HG03378 (cell line): ENCODE measurements around the gene RPL3.

Experiments used
- ATAC-seq: cut with Tn5 transposase; IDR thresholded peaks from one replicate; pipeline ENCODE4 v1.9.1; 2021; ENCODE audit warnings: mild to moderate bottlenecking, moderate library complexity; ENCODE audit not compliant: unreplicated experiment

The RPL3 gene

DNA sequence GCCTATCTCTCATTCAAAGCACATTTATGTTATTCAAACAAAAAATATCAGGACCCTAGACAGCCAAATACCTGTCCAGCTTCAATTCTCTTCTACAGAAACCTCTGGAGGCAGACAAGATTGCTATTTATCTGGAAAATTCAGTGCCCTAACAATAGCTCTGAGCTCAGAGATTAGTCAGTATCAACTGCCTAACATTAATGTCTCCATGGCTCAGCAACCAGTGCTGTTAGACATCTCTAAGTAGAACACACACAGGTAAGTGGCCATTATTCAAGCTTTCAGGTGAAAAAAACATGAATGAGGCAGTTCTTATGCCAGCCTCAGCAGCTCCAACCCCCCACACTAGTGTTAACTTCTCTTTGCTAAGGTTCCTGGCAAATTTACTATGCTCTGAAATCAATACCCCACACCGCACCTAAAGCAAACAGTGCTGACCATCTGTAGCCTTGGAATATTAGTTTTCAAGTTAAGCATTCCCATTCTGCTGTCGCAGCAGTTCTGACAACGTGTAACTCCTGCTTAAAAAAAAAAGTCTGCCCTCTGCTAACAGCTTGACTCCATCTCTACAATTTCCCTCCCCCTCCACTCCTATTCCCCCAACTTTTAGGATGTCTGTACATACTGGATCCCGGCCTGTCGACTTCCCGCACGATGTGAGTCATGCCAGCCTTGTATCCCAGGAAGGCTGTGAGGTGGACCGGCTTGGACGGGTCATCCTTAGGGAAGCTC is 1.5 kb downstream of the RPL3 start:
- ATAC-seq: no peak

DNA sequence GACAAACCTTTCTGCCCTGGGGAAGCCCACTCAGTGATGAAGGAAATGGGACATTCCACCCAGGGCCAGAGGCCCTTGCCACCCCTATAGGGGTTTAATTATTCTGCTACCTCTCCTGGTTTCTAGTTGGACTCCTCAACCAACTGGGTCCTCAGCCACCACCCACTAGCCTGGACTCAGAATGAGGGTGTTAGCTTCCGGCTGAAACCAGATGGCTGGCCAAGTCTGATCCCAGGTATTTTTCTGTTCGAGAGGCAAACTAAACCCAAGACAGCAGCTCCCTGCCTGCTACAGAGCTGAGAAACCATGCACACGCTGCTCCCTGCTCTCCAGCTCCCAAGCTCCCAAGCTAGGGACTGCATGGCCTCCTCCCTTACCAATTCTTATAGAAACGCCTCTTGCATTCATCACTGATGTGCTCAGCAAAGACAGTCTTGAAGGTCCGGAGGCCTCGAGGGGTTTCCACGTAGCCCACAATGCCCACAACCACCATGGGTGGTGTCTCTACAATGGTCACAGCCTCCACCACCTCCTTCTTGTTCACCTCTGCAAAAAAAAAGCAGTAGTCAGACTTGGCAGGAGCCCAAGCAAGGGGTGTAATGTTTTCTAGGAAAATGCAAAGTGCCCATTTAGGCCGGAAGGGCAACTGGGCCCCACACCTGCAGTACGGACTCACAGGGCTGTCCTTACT is 2.2 kb downstream of the RPL3 start:
- no peak for ATAC-seq

DNA sequence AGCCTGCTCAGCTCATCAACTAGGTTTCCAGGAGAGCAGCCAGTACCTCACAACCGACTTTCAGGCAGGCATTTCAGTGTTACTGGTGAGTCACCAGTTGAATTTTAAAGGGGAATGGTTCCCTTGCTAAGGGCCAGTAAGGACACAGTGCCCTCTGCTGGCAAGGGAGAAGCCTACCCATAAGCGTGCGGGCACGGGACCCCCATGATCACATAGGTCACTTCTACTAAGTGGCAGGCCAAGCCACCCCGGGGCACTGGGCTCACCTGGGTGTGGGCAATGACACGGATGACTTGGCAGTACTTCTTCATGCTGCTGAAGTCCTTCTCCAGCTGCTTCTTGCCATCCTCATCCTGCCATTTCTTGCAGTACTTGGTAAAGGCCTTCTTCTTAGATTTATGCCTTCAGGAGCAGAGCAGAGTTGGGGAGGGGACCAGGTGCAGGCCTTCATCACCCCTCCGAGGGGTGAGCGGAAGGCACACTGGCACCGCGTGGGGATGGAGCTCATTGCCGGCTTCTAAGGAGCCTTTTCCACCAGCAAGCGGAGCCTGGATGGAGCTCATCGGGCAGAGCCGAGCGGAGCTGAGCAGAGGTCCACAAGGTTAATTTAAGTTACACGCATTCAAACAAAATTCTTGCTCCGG is 2.9 kb downstream of the RPL3 start:
- ATAC-seq: no peak

DNA sequence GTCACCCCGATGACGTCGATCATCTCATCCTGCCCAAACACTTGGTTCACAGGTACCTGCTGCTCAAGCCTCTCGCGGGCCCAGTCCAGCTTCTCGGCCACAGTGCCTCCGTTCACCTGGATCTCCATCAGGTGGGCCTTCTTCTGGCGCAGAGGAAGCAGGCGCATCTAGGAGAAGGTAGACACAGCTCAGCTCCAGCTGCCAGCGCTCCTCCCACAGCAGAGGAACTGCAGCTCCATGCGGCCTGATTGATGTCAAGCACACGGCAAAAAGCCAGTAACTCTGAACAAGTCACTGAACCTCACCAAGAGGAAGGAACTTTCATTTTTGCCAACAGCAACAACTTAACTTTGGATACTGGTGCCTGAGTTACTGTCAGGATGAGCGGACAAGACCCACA is 4.0 kb downstream of the RPL3 start:
- ATAC-seq: no peak

DNA sequence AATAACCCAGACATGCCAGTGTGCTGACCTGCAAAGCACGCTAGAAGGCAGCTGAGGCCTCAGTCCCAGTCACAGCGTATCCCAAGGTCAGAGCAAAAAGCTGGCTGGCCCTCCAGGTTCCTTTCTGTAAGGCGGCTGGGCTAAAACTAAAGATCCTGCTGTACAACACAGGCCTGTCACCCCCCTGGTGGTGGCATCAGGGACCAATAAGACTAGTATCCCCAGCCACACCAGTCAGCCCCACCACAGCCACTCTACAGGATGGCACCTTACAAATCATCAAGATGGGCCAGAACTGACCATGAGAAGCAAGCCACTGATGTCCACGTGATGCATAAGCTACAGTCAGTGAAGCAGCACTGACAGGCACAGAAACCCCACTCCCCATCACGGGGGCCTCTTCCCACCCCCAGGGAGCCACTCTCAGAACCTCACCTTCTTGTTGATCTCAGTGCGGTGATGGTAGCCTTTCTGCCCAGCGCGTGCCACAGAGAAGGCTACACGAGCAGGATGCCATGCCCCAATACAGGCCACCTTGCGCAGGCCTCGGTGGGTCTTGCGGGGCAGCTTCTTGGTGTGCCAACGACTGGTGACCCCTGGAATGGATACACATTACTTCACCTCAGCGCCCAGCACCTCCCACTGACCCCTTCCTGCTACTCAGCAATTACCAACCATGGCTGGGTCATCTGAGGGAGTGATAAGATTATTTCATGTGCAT is 5.0 kb downstream of the RPL3 start:
- ATAC-seq: no peak

DNA sequence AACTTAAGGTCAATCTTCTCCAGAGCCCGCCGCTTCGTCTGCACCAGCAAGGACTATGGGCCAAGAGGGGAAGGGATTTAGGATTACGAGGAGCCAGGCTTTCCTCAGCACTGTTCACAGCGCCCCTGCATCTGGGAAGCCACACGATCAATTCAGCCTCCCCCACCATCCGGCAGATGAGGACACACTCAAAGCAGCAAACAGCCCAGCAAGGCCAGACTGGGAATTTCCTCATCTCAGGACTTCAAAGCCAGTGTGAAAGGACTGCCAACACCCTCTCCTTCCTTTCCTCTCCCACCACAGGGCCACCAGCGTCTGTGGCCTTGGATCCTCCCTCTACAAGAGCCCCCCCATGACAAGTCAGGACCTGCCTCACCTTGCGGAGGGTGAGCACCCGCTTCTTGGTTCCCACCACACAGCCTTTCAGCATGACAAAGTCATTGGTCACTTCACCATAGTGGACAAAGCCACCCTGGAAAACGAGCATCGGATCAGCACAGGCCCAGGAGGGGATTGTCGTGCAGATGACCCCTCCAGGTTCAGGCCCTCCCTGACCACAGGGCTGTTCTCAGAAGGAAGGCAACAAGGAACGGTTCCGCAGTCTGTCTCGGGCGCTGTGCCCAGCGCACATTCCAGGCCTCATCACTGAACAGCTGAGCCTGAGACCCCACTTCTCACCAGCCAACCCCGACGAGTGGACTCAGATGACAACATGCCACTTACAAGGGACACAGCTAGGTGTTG is 6.0 kb downstream of the RPL3 start:
- no peak for ATAC-seq

DNA sequence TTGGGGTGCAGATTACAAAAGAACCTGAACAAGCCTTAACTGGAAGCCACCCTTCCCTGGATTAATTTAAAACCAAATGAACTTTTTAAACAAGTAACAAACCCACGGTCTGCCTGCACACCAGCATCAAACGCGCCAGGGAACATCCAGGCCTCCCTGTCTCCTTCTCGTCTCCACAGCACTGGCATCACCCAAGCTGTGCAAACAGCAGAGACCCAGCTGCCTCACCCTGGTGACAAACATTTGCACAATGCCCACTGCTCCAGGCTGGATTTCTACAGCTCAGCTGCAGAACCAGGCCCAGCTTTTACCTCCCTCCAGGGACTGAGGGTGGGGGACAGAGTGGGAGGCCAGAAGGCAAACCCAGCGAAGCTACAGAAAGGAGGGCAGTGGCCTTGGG is 7.0 kb downstream of the RPL3 start:
- no peak for ATAC-seq

DNA sequence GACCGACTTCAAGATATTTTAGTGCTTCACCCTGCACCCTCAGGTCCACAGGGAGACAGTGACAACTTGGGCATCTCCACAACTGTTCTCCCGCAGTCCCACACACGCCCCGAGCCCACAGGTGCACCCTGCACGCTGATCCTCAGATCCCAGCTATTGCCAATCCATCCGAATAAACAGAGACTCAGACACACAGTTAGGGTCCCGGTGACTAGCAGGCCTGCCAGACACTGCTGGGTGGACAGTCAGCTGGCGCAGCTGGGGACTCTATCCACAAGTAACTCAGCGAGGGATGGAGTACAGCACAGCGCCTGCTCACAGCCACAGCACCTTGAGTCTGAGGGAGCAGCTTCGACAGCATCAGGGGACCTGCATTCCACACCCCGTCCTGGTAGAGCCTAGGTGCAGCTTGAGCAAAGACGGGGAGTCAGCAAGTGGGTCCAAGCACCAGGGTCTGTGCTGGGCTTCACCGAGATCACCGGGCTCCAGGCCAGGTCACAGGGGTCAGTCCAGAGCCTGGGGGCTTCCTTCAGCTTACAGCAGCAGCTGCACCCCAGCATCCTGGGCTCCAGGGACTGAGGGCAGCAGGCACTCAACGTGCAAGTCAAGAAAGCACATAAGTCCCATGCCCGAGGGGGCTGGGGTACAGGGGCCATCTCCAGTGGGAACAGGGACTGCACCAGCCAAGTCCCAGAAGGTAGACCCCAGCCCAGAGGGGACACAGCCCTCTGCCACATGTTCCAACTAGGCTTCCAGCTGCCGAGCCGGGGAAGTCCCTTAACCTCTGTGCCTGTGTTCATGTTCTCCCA is 7.6 kb downstream of the RPL3 start:
- ATAC-seq: no peak

DNA sequence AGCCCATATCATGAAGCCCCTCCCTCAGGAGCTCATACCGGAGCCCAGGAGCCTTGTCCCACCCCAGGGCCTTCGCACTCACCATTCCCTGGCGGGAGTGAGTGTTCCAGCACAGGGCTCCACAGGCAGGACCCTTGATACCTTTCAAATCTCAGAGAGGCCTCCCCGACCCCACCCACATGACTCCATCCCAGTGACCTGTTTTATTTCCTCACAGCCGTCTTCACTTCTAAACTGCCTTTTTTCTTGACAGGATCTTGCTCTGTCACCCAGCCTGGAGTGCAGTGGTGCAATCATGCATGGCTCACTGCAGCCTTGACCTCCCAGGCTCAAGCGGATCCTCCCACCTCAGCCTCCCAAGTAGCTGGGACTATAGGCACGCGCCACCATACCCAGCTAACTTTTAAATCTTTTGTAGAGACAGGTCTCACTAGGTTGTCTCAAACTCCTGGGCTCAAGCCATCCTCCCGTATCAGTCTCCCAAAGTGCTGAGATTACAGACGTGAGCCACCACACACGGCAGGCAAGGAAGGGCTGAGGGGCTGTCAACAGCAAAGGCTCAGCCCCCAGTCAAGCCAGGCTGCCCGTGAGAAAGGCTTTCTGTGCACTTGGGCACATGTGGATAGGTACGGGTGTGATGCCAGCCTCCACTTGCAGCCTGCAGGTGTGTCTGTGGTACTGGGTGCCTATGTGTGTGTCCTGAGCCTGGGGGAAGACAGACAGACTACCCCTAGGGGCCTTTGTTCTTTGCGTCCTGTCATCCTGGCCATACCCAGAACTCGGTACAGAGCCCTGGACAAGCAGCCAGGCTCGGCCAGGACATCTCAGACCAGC is 9.3 kb downstream of the RPL3 start:
- no peak for ATAC-seq

DNA sequence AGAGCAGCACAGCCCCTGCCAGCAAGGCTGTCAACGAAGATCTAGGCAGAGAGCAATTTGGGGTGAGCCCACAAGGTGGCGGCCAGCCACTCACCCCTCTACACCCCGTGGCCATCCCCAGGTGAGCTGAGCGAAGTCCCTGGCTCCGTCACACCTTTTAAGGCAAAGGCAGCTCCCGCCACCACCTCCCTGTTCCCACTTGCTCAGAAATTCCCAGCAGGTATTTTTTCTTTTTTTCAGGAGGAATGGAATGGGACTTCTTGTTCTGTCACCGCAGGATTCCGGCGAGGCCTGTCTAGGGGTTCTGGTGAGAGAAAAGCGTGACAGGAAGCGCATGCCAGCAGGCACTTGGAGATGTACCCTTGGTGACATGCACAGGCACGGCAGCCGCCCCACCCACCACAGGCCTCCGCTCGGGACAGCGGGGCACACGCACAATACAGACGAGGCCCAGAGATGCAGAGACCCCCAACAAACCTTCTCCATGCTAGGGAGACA is 10.0 kb downstream of the RPL3 start:
- ATAC-seq: no peak

DNA sequence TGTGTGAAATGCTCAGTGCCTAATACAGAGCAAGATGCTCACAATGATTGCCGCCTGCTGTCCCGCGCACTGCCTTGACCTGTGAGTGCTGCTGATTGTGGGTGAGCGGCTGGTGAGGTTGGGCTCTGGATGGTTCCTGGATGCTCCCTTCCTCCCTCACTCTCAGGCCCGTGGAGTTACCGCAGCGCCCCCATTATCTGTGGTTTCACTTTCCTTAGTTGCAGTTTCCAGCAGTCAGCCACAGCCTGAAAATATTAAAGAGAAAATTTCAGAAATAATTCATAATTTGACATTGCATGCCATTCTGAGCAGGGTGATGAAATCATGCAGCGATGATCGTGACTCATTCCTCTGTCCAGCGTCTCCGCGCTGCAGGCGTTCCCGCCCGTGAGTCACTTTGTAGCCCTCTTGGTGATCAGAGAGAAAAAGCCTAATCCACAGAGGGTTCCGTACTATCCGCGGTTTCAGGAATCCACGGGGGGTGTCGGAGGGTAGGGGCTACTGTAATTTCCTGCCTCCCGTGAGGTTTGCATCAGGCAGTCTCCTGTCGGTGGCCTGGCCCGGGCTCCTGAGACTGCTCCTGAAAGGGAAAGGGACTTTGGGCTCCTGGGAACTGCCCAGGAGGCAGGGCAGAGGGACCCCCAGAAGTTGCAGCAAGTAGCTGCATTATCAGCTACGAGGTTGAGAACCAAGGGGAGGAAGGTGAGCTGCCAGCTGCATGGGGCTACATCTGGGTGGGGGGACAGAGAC is 10.6 kb downstream of the RPL3 start:
- no peak for ATAC-seq

DNA sequence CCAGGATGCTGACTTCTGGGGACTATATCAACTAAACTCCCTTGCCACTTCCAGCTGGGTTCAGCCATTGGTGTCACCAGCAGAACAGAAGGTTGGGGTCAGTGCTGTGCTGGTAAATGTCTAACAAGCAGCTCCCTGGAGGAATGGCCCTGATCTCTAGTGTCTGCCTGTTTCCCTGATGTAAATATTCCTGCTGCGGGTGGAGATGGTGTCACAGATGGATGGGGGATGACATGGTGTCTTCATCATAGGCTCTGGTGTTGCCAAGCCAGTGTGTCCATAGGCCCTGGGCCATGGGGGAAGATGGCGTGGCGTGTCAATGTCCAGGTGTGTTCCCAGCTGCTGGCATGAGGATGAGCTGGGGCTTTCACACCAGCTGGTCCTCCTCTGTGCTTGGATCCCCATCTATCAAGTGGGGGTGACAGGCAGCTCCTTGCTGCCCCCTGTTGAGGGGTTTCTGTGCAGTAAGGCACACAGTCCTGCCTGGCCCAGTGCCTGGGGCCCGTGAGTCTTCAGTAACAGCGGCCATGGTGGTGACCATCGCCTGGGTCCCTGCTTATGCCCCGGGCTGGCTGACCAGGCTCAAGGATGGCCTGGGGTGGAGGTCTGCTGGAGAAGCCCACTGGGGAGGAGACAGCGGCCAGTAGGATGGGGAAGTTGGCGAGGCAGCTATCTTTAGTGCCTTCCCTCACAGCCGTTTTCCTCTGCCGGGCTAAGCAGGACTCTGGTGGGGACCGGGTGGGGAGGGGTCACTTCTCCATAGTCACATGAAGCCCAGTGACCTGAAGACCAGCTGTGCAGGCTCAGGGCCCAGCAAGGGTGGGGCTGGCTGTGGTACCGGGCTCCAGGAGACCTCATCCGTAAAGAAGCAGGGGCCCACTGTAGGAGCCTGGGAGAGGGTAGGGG is 12.7 kb downstream of the RPL3 start:
- ATAC-seq: no peak

DNA sequence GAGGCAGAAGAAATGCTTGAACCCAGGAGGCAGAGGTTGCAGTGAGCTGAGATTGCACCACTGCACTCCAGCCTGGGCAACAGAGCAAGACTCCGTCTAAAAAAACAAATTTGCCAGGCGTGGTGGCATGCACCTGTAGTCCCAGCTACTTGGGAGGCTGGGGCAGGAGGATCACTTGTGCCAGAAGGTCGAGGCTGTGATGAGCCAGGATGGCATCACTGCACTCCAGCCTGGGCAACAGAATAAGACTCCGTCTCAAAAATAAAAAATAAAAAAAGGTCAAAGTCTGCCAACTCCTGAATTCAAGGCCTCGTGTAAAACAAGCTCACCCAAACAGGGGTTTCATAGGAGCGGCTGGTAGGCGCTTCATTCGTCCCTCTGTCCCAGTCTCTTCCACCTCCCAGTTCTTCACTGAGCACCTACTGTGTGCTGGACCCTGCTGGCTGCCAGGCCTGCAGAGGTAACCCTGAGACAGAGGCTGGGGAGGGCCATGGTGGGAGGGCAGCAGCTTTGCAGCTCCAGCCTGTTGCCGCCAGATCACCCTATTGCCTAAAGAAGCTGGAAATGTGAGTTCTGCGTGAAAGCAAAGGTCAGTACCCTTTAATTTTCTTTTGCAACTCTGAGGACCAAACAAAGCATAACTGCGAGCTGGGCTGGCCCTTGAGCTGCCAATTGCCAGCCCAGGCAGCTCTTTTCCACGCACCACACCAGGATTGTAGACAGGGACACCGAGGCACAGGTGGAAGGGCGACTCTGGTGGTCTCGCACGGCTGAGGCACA is 15.3 kb downstream of the RPL3 start:
- ATAC-seq: no peak

DNA sequence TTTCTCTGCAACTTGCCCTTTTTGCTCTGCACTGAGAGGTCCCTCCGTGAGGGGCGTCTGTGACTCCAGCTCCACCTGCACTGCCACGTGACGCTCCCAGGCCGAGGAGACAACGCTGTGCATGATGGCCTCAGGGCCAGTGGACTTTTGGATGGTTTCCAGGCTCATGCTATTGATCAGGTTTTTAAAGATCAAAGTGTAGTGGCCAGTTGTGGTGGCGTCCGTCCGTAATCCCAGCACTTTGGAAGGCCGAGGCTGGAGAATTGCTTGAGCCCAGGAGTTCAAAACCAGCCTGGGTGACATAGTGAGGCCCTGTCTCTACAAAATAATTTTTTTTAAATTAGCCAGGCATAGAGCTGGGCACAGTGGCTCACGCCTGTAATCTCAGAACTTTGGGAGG is 16.1 kb downstream of the RPL3 start:
- no peak for ATAC-seq

DNA sequence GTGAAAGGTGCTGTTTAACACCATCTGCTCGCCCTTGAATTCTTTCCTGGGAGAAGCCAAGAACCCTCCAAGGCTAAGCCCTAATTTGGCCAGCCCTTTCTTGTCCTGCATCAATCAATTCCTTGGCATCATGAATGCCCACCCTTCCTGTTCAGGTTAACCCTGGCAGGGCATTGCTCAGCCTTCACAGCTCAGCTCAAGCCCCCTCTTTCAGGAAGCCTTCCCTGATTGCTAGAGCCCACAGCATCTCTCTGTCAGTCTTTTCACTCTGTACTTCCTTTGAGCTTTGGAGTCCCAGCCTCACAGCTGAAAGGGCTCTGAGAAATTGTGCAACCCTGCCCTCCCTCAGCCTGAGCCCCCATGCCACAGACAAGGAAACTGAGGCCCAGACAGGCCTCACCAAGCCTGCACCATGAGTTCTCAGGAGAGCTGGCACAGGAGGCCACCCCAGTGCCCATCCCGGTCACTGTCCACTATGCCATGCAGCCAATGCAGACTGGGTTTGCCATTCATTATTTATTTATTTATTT is 16.9 kb downstream of the RPL3 start:
- no peak for ATAC-seq

DNA sequence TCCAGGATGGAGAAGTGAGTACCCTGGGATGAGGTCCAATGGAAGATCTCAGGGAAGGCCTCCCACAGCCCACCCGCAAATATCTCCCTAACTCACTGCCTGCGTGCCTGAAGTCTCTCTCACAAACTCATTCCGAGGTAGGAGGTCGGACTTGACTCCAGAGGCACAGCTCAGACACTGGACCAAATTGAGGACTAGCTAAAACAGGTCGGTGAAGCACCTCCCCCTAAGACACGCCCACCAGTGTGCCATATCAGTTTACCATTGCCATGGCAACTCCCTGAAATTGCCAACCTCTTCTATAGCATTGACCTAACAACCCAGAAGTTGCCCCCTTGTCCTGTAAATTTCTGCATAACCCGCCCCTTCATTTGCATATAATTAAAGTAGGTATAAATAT is 17.5 kb downstream of the RPL3 start:
- ATAC-seq: no peak
